Inferior parietal cortex (tissue), 1 donor: Measurements from ENCODE around the gene CTSW.

ENCODE experiments used
- DNase-seq: peaks from one replicate; pipeline ENCODE4 v3.0.0-alpha.2; 2016; ENCODE audit errors: extremely low spot score

CTSW gene

GRCh38 chr11:65900899-65901180 lies 21.2 kb downstream of the CTSW start:
- DNase-seq = no peak

GRCh38 chr11:65903068-65903481 lies 23.4 kb downstream of the CTSW start:
- DNase-seq = no peak

GRCh38 chr11:65903715-65904114 lies 24.1 kb downstream of the CTSW start:
- DNase-seq = no peak

- no peak for DNase-seq
These were observed 27.0 kb downstream of the CTSW start for GRCh38 chr11:65906602-65907001.

GRCh38 chr11:65907878-65908277 lies 28.2 kb downstream of the CTSW start:
- no peak for DNase-seq

GRCh38 chr11:65911682-65912568 lies 32.3 kb downstream of the CTSW start:
- no peak for DNase-seq

- DNase-seq = no peak
These were observed 33.2 kb downstream of the CTSW start for GRCh38 chr11:65912845-65913244.

GRCh38 chr11:65915101-65915820 lies 35.6 kb downstream of the CTSW start:
- DNase-seq = no peak

GRCh38 chr11:65915821-65916251 lies 36.2 kb downstream of the CTSW start:
- no peak for DNase-seq

GRCh38 chr11:65916391-65916790 lies 36.8 kb downstream of the CTSW start:
- no peak for DNase-seq

GRCh38 chr11:65917077-65917433 lies 37.4 kb downstream of the CTSW start:
- DNase-seq = no peak

GRCh38 chr11:65917434-65918210 lies 38.0 kb downstream of the CTSW start:
- no peak for DNase-seq

GRCh38 chr11:65918211-65919140 lies 38.8 kb downstream of the CTSW start, which contains the start of gene C11orf68:
Gene C11orf68, minus strand, starts transcription at chr11:65919062. Its CDS starts 31 bp downstream, at chr11:65919031.
- peak; percentile 29 for DNase-seq

- DNase-seq = peak; percentile 94
These were observed 39.5 kb downstream of the CTSW start, which contains the start of gene DRAP1 for GRCh38 chr11:65919141-65919572. Gene DRAP1, plus strand, starts transcription at chr11:65919426. Its CDS starts 76 bp downstream, at chr11:65919502.

- no peak for DNase-seq
These were observed 40.1 kb downstream of the CTSW start for GRCh38 chr11:65919573-65920371.

GRCh38 chr11:65920372-65920802 lies 40.8 kb downstream of the CTSW start:
- DNase-seq = no peak

GRCh38 chr11:65921033-65921555 lies 41.5 kb downstream of the CTSW start:
- no peak for DNase-seq

GRCh38 chr11:65921876-65922275 lies 42.2 kb downstream of the CTSW start:
- no peak for DNase-seq

- DNase-seq = no peak
These were observed 42.9 kb downstream of the CTSW start for GRCh38 chr11:65922565-65922964.

- no peak for DNase-seq
These were observed 45.8 kb downstream of the CTSW start for GRCh38 chr11:65925397-65925796.
